Stomach (tissue), 4 donors: ENCODE results near the gene GDF9.

Source experiments
- CTCF ChIP-seq, 7 experiments: fragments of 450-650 bp in 4 of 7; fragments of 200-600 bp in 3 of 7; sonication (generic) in 3 of 7; IDR thresholded peaks; one replicate each; pipeline ENCODE4 v1.5.1; 2016 to 2019; ENCODE audit warnings: antibody characterized with exemption in 7 of 7, control low read depth in 2 of 7, mild to moderate bottlenecking in 1 of 7
- EP300 ChIP-seq: sonication (generic); formaldehyde crosslinking; IDR thresholded peaks from one replicate; pipeline ENCODE4 v1.6.1; 2017; ENCODE audit warnings: antibody characterized with exemption
- POLR2A ChIP-seq, 4 donors: fragments of 450-650 bp; IDR thresholded peaks; one replicate each; pipeline ENCODE4 v1.6.1; 2016; ENCODE audit warnings: antibody characterized with exemption in 4 of 4, control low read depth in 2 of 4, mild to moderate bottlenecking in 1 of 4, moderate library complexity in 1 of 4
- POLR2AphosphoS5 ChIP-seq, 3 donors: sonication (generic); formaldehyde crosslinking; IDR thresholded peaks; one replicate each; pipeline ENCODE4 v1.6.1; 2016; ENCODE audit warnings: antibody characterized with exemption in 3 of 3

GRCh38 chr5:132831095-132831860 is 35.0 kb downstream of the GDF9 start:
- TF ChIP-seq CTCF (IDR thresholded peaks at IDR 0.05): no peak
- TF ChIP-seq POLR2A (IDR thresholded peaks at IDR 0.05): no peak
- TF ChIP-seq POLR2AphosphoS5 (IDR thresholded peaks at IDR 0.05): no peak
- no peak for TF ChIP-seq EP300
